HG03558 (cell line): ENCODE measurements around the gene MRPL44.

Source experiments
- ATAC-seq: cut with Tn5 transposase; IDR thresholded peaks from one replicate; pipeline ENCODE4 v1.9.1; 2021; ENCODE audit warnings: moderate number of reproducible peaks; ENCODE audit not compliant: unreplicated experiment; ENCODE audit errors: extremely low read depth

MRPL44 gene

GRCh38 chr2:223957092-223957851, at the start of gene MRPL44:
Gene MRPL44, plus strand, starts transcription at chr2:223957463. Its CDS starts 10 bp downstream, at chr2:223957473.
- ATAC-seq: peak; percentile 57

- ATAC-seq: no peak
These were observed 48.8 kb upstream of the MRPL44 start for GRCh38 chr2:223908304-223908998.

GRCh38 chr2:223909001-223909741, 48.1 kb upstream of the MRPL44 start:
- ATAC-seq: no peak

GRCh38 chr2:223914324-223914723, 42.9 kb upstream of the MRPL44 start:
- no peak for ATAC-seq

- no peak for ATAC-seq
These were observed 42.2 kb upstream of the MRPL44 start for GRCh38 chr2:223915071-223915470.

GRCh38 chr2:223916181-223916920, 40.9 kb upstream of the MRPL44 start:
- ATAC-seq: no peak

GRCh38 chr2:223918671-223919134, 38.6 kb upstream of the MRPL44 start:
- ATAC-seq: no peak

- ATAC-seq: no peak
These were observed 37.2 kb upstream of the MRPL44 start for GRCh38 chr2:223920109-223920508.

GRCh38 chr2:223921204-223921603, 36.1 kb upstream of the MRPL44 start:
- no peak for ATAC-seq

GRCh38 chr2:223922308-223922707, 35.0 kb upstream of the MRPL44 start:
- ATAC-seq: no peak

- no peak for ATAC-seq
These were observed 33.3 kb upstream of the MRPL44 start for GRCh38 chr2:223923976-223924375.

GRCh38 chr2:223925106-223925505, 32.2 kb upstream of the MRPL44 start:
- no peak for ATAC-seq

- no peak for ATAC-seq
These were observed 28.9 kb upstream of the MRPL44 start for GRCh38 chr2:223928113-223929006.

GRCh38 chr2:223929571-223930102, 27.6 kb upstream of the MRPL44 start:
- ATAC-seq: no peak

- no peak for ATAC-seq
These were observed 26.9 kb upstream of the MRPL44 start for GRCh38 chr2:223930103-223930976.

- no peak for ATAC-seq
These were observed 24.2 kb upstream of the MRPL44 start for GRCh38 chr2:223932816-223933800.

- ATAC-seq: no peak
These were observed 22.4 kb upstream of the MRPL44 start for GRCh38 chr2:223934870-223935269.
